Middle frontal gyrus (tissue), 1 donor: Measurements from ENCODE around the gene IL15.
"Not testable (repeated sequence)": the region's sequence is repeated elsewhere in the genome, so short reads cannot be mapped to it uniquely, and the experiment has no call there.

ENCODE experiments used
- DNase-seq: peaks from one replicate; pipeline ENCODE4 v3.0.0-alpha.2; 2015; ENCODE audit warnings: low spot score; ENCODE audit errors: extremely low spot score

IL15 gene

GRCh38 chr4:141702472-141703182, 66.2 kb downstream of the IL15 start:
- no peak for DNase-seq

- no peak for DNase-seq
Observed at GRCh38 chr4:141703497-141703896, 67.1 kb downstream of the IL15 start.

- no peak for DNase-seq
Observed at GRCh38 chr4:141705048-141705746, 68.8 kb downstream of the IL15 start.

GRCh38 chr4:141705747-141706377, 69.5 kb downstream of the IL15 start:
- no peak for DNase-seq

GRCh38 chr4:141706445-141706844, 70.1 kb downstream of the IL15 start:
- DNase-seq, result no peak

- DNase-seq, result no peak
Observed at GRCh38 chr4:141711211-141711610, 74.8 kb downstream of the IL15 start.

GRCh38 chr4:141713185-141713584, 76.8 kb downstream of the IL15 start:
- DNase-seq, result no peak

- DNase-seq, result no peak
Observed at GRCh38 chr4:141713771-141714445, 77.5 kb downstream of the IL15 start.

- DNase-seq, result no peak
Observed at GRCh38 chr4:141719585-141719984, 83.2 kb downstream of the IL15 start.

- DNase-seq, result no peak
Observed at GRCh38 chr4:141721174-141721573, 84.8 kb downstream of the IL15 start.

- no peak for DNase-seq
Observed at GRCh38 chr4:141724646-141725045, 88.3 kb downstream of the IL15 start.

GRCh38 chr4:141727420-141727819, 91.0 kb downstream of the IL15 start:
- no peak for DNase-seq

GRCh38 chr4:141730805-141731204, 94.4 kb downstream of the IL15 start:
- no peak for DNase-seq

GRCh38 chr4:141731481-141731880, 95.1 kb downstream of the IL15 start:
- no peak for DNase-seq

- no peak for DNase-seq
Observed at GRCh38 chr4:141739636-141740035, 103.3 kb downstream of the IL15 start.

- DNase-seq, result no peak
Observed at GRCh38 chr4:141746026-141746425, 109.6 kb downstream of the IL15 start.

- not testable (repeated sequence) for DNase-seq
Observed at GRCh38 chr4:141751806-141752205, 115.4 kb downstream of the IL15 start.

GRCh38 chr4:141757287-141757686, 120.9 kb downstream of the IL15 start:
- no peak for DNase-seq

GRCh38 chr4:141759796-141760425, 123.5 kb downstream of the IL15 start:
- no peak for DNase-seq

GRCh38 chr4:141761926-141762325, 125.5 kb downstream of the IL15 start:
- no peak for DNase-seq

GRCh38 chr4:141763374-141763773, 127.0 kb downstream of the IL15 start:
- no peak for DNase-seq
